HepG2 (cell line): ENCODE measurements around the gene NAALADL1. TPM values are rescaled to one million over a fixed set of nuclear protein-coding genes. Genes with fewer than 3 reads are reported as not detected.

Experiments used
- ARNT ChIP-seq: fragments of 450-650 bp; IDR thresholded peaks from 2 replicates; pipeline ENCODE4 v1.6.1; 2017
- BRCA1 ChIP-seq: sonication (generic); formaldehyde crosslinking; IDR thresholded peaks from 2 replicates; pipeline ENCODE4 v1.4.0; 2020; ENCODE audit warnings: missing genetic modification reagents
- FOXP4 ChIP-seq: sonication (generic); formaldehyde crosslinking; IDR thresholded peaks from 2 replicates; pipeline ENCODE4 v1.4.0; 2020; ENCODE audit warnings: missing genetic modification reagents
- GTF2F1 ChIP-seq: fragments of 150-350 bp; IDR thresholded peaks from 2 replicates; pipeline ENCODE4 v1.6.1; 2014; ENCODE audit warnings: low read length
- HHEX ChIP-seq: IDR thresholded peaks from 2 replicates; pipeline ENCODE4 v1.6.1; 2016; ENCODE audit warnings: control low read depth
- ISL2 ChIP-seq: sonication (generic); formaldehyde crosslinking; IDR thresholded peaks from 2 replicates; pipeline ENCODE4 v1.5.0; 2020; ENCODE audit warnings: missing genetic modification reagents
- JUND ChIP-seq: sonication (generic); formaldehyde crosslinking; IDR thresholded peaks from 2 replicates; pipeline ENCODE4 v1.8.0; 2022; ENCODE audit warnings: mild to moderate bottlenecking, missing genetic modification reagents
- KLF6 ChIP-seq: IDR thresholded peaks from 2 replicates; pipeline ENCODE4 v1.8.0; 2016; ENCODE audit warnings: missing biosample characterization, missing genetic modification reagents
- MLX ChIP-seq: IDR thresholded peaks from 2 replicates; pipeline ENCODE4 v1.6.1; 2016
- NFYC ChIP-seq: IDR thresholded peaks from 2 replicates; pipeline ENCODE4 v1.6.1; 2016; ENCODE audit warnings: missing genetic modification reagents, missing compliant biosample characterization
- PAX8 ChIP-seq: sonication (generic); formaldehyde crosslinking; IDR thresholded peaks from 2 replicates; pipeline ENCODE4 v1.8.0; 2022; ENCODE audit warnings: mild to moderate bottlenecking, missing genetic modification reagents, borderline replicate concordance
- PCBP2 ChIP-seq: fragments of 200-400 bp; formaldehyde crosslinking; optimal IDR thresholded peaks from 2 replicates; pipeline ENCODE3; 2018; ENCODE audit warnings: low read length, low read depth; ENCODE audit not compliant: poor library complexity, severe bottlenecking
- REL ChIP-seq: sonication (generic); formaldehyde crosslinking; conservative IDR thresholded peaks from 2 replicates; pipeline ENCODE4 v1.8.0; 2022; ENCODE audit warnings: mild to moderate bottlenecking, missing genetic modification reagents, moderate library complexity
- SOX5 ChIP-seq: IDR thresholded peaks from 2 replicates; pipeline ENCODE4 v1.6.1; 2016; ENCODE audit warnings: borderline replicate concordance
- TERF1 ChIP-seq: sonication (generic); formaldehyde crosslinking; IDR thresholded peaks from 2 replicates; pipeline ENCODE4 v1.8.0; 2022; ENCODE audit warnings: mild to moderate bottlenecking, missing genetic modification reagents, moderate library complexity
- THAP11 ChIP-seq: IDR thresholded peaks from 2 replicates; pipeline ENCODE4 v1.6.1; 2016; ENCODE audit warnings: missing biosample characterization, missing genetic modification reagents
- TP53 ChIP-seq: sonication (generic); formaldehyde crosslinking; conservative IDR thresholded peaks from 2 replicates; pipeline ENCODE4 v1.4.0; 2020; ENCODE audit warnings: missing genetic modification reagents
- ZBTB10 ChIP-seq: sonication (generic); formaldehyde crosslinking; IDR thresholded peaks from 2 replicates; pipeline ENCODE4 v1.4.0; 2020; ENCODE audit warnings: missing genetic modification reagents, borderline replicate concordance
- ZBTB42 ChIP-seq: sonication (generic); formaldehyde crosslinking; IDR thresholded peaks from 2 replicates; pipeline ENCODE4 v1.5.0; 2020; ENCODE audit warnings: mild to moderate bottlenecking, missing genetic modification reagents
- ZKSCAN8 ChIP-seq: IDR thresholded peaks from 2 replicates; pipeline ENCODE4 v1.6.1; 2016; ENCODE audit warnings: borderline replicate concordance, missing genetic modification reagents, missing compliant biosample characterization
- ZNF3 ChIP-seq: IDR thresholded peaks from 2 replicates; pipeline ENCODE4 v1.7.0; 2017; ENCODE audit warnings: inconsistent platforms
- ZNF432 ChIP-seq: sonication (generic); formaldehyde crosslinking; IDR thresholded peaks from 2 replicates; pipeline ENCODE4 v1.5.0; 2020; ENCODE audit warnings: missing genetic modification reagents, mild to moderate bottlenecking, borderline replicate concordance
- ZNF709 ChIP-seq: sonication (generic); formaldehyde crosslinking; IDR thresholded peaks from 2 replicates; pipeline ENCODE4 v1.5.0; 2020; ENCODE audit warnings: mild to moderate bottlenecking, missing genetic modification reagents
- ZNF816 ChIP-seq: sonication (generic); formaldehyde crosslinking; IDR thresholded peaks from 2 replicates; pipeline ENCODE4 v1.8.0; 2022; ENCODE audit warnings: missing genetic modification reagents, mild to moderate bottlenecking, borderline replicate concordance
- polyA plus RNA-seq, 8 experiments: library from polyadenylated mRNA; depleted of rRNA in 3 of 8; stranded (reverse) in 7 of 8; unstranded in 1 of 8; fragments of >200 nt; fragmentation: Illumina TruSeq in 4 of 8; extraction: Trizol in 4 of 8; gene quantifications; 2 replicates each; pipeline versions ENCODE4 v1.2.1 to v1.2.3, GENCODE V29; 2011 to 2016; ENCODE audit warnings: low read depth in 4 of 8, missing spikeins in 1 of 8, mixed read lengths in 1 of 8; ENCODE audit not compliant: insufficient read depth in 1 of 8
- total RNA-seq, 5 experiments: library from RNA; depleted of rRNA; stranded (reverse); fragments of >200 nt; fragmentation: Illumina TruSeq; extraction: Trizol; gene quantifications; 2 replicates each; pipeline ENCODE4 v1.2.3, GENCODE V29; 2016; ENCODE audit warnings: low read depth in 1 of 5
- TF ChIP-seq, protein P1 (sequence below): sonication (generic); formaldehyde crosslinking; IDR thresholded peaks from 2 replicates; pipeline ENCODE4 v1.5.0; 2020; ENCODE audit warnings: mild to moderate bottlenecking, low read depth, missing genetic modification reagents, borderline replicate concordance

Gene NAALADL1
- total and polyA plus RNA-seq, 2 of the 13 experiments (the other 11 are each of a cell fraction or from before 2014, with no cell fraction given) = 9.3 to 33.9 TPM

GRCh38 chr11:65013888-65014725 is 44.2 kb downstream of the NAALADL1 start, which contains the start of gene ARL2 (continued):
- TF ChIP-seq, protein P1, sequence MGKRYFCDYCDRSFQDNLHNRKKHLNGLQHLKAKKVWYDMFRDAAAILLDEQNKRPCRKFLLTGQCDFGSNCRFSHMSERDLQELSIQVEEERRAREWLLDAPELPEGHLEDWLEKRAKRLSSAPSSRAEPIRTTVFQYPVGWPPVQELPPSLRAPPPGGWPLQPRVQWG = no peak
- TF ChIP-seq ZBTB42 (no peak), THAP11 (peak; percentile 77), ARNT (no peak), BRCA1 (CRISPR knock-in tag) (no peak), FOXP4 (CRISPR knock-in tag) (0 out of 2 replicates have a peak, but pooled peaks have one; percentile 19), REL (CRISPR knock-in tag) (peak; percentile 80), PAX8 (CRISPR knock-in tag) (0 out of 2 replicates have a peak, but pooled peaks have one; percentile 66), PCBP2 (no peak), ZKSCAN8 (CRISPR knock-in tag) (no peak), ZBTB10 (CRISPR knock-in tag) (peak; percentile 56; the same call in 1 of the 2 replicates), HHEX (CRISPR knock-in tag) (no peak), ZNF432 (CRISPR knock-in tag) (0 out of 2 replicates have a peak, but pooled peaks have one; percentile 61), ZNF709 (CRISPR knock-in tag) (no peak), TERF1 (CRISPR knock-in tag) (no peak), ZNF816 (CRISPR knock-in tag) (no peak; the same call in 1 of the 2 replicates), KLF6 (no peak; the same call in 1 of the 2 replicates), GTF2F1 (no peak), JUND (CRISPR knock-in tag) (no peak), ZNF3 (CRISPR knock-in tag) (no peak), NFYC (CRISPR knock-in tag) (peak; percentile 88), SOX5 (CRISPR knock-in tag) (no peak), TP53 (CRISPR knock-in tag) (no peak), MLX (CRISPR knock-in tag) (no peak; the same call in 1 of the 2 replicates), ISL2 (CRISPR knock-in tag) (0 out of 2 replicates have a peak, but pooled peaks have one; percentile 24)
